Dendritic cell treated with granulocyte-macrophage colony-stimulating factor and Interleukin-4, amounts not matched to agents 40 ng/mL and 50 ng/mL, for 4 days (primary cell): ENCODE results near the gene COMMD1.
"Not testable (repeated sequence)": the region's sequence is repeated elsewhere in the genome, so short reads cannot be mapped to it uniquely, and the experiment has no call there.

ENCODE experiments used
- H3K27ac Mint-ChIP-seq: one replicate; pipeline ENCODE4 v1.8.0; 2022; ENCODE audit warnings: mild to moderate bottlenecking, mixed read lengths
- H3K27me3 Mint-ChIP-seq: one replicate; pipeline ENCODE4 v1.8.0; 2022; ENCODE audit warnings: mild to moderate bottlenecking, mixed read lengths
- H3K36me3 Mint-ChIP-seq: one replicate; pipeline ENCODE4 v1.8.0; 2022; ENCODE audit warnings: low read depth, mixed read lengths
- H3K4me1 Mint-ChIP-seq: one replicate; pipeline ENCODE4 v1.8.0; 2022; ENCODE audit warnings: low read depth, mixed read lengths
- H3K4me3 Mint-ChIP-seq: one replicate; pipeline ENCODE4 v1.8.0; 2022; ENCODE audit warnings: mild to moderate bottlenecking, moderate library complexity, mixed read lengths
- H3K9me3 Mint-ChIP-seq: one replicate; pipeline ENCODE4 v1.8.0; 2022; ENCODE audit warnings: mixed read lengths
- intact Hi-C: fragments of 100-400 bp; cut with micrococcal nuclease; formaldehyde crosslinking; loops from one replicate; pipeline ENCODE4 v1.15.0; 2022

The COMMD1 gene

DNA sequence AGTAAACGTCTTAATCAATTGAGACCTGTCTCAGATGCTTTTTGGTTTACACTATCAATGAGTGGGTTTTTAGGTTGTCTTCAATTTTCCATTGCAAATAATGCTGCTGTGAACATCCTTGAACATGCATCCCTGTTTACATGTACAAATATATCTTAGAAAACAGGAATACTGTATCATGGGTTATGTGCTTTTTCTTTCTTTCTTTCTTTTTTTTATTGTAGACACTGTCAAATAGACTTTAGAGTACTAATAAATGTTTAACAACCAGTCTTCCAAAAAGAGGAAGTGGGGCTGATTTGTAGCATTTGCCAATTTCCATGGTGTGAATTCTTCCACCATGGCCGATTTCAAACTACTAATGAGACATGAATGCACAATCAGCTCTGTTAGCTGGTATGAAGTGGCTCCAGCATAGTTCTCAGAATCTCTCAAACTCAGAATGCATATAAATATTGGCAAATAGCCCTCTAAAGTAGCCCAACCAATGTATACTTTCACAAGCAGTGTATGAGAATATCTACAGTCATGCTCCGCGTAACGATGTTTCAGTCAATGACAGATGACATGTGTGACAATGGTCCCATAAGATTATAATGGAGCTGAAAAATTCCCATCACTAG is 240.1 kb downstream of the COMMD1 start:
- H3K36me3 Mint-ChIP-seq = no peaks in the 10 kb centered on the region
- H3K4me3 Mint-ChIP-seq = no peak overlapping the region
- no peaks in the 10 kb centered on the region for H3K9me3 Mint-ChIP-seq
- H3K27me3 Mint-ChIP-seq = no peaks in the 10 kb centered on the region
- intact Hi-C loops = no loop called here
- H3K27ac Mint-ChIP-seq = no peak overlapping the region
- H3K4me1 Mint-ChIP-seq = peaks cover 11% of the 10 kb centered on the region

DNA sequence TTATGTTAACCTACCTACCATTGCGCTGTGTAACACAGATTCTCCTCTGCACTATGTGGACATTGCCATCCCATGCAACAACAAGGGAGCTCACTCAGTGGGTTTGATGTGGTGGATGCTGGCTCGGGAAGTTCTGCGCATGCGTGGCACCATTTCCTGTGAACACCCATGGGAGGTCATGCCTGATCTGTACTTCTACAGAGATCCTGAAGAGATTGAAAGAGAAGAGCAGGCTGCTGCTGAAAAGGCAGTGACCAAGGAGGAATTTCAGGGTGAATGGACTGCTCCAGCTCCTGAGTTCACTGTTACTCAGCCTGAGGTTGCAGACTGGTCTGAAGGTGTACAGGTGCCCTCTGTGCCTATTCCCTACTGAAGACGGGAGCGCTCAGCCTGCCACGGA is 241.3 kb downstream of the COMMD1 start:
- H3K36me3 Mint-ChIP-seq, intact Hi-C loops, H3K9me3 Mint-ChIP-seq, H3K27me3 Mint-ChIP-seq, H3K4me3 Mint-ChIP-seq, H3K27ac Mint-ChIP-seq: not testable (repeated sequence)
- H3K4me1 Mint-ChIP-seq = peaks cover 11% of the 10 kb centered on the region

DNA sequence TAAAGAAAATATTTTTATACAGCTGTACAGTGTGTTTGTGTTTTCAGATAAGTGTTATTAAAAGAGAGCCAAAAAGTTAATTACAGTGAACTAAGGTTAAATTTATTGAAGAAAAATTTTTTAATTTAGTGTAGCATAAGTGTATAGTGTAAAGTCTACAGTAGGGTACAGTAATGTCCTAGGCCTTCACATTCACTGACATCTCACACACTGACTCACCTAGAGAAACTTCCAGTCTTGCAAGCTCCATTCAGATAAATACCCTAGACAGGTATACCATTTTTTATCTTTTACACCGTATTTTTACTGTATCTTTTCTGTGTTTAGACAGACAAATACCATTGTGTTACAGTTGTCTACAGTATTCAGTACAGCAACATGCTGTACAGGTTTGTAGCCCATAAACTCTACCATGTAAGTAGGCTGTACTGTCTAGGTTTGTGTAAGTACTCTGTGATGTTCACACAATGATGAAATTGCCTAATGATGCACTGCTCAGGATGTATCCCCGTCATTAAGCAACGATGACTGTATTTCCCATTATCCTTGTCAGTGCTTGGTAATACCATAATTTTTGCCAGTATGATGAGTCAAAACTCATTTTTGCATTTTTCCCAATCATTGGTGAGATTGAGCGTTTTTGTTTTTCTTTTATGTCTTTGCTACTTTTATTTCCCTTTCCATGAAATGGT is 242.3 kb downstream of the COMMD1 start:
- Mint-ChIP-seq H3K36me3 (no peaks in the 10 kb centered on the region), H3K4me3 (no peak overlapping the region), H3K27me3 (no peaks in the 10 kb centered on the region), H3K9me3 (no peaks in the 10 kb centered on the region), H3K27ac (no peak overlapping the region), H3K4me1 (peaks cover 12% of the 10 kb centered on the region)
- intact Hi-C loops = no loop called here

DNA sequence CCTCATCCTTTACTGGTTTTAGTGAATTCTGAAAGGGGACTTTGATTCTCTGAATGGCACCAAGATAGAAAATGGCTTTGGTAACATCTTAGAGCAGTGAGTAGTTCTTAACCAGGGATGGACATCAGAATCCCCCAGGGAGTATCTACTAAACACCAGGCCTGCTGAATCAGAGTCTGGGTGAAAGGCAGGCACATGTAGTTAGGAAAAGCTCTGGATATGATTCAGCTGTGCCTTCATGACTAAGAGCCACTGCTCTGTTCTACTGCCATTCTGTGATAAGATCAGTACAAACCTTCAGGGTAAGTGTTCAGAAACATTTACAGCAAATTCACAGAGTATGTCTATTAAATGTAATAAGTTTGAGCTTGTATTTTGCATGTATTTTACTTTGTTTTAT is 244.2 kb downstream of the COMMD1 start:
- Mint-ChIP-seq H3K4me3 (no peak overlapping the region), H3K9me3 (no peaks in the 10 kb centered on the region), H3K27me3 (no peaks in the 10 kb centered on the region), H3K36me3 (no peaks in the 10 kb centered on the region), H3K4me1 (peaks cover 12% of the 10 kb centered on the region), H3K27ac (no peak overlapping the region)
- intact Hi-C loops = no loop called here

DNA sequence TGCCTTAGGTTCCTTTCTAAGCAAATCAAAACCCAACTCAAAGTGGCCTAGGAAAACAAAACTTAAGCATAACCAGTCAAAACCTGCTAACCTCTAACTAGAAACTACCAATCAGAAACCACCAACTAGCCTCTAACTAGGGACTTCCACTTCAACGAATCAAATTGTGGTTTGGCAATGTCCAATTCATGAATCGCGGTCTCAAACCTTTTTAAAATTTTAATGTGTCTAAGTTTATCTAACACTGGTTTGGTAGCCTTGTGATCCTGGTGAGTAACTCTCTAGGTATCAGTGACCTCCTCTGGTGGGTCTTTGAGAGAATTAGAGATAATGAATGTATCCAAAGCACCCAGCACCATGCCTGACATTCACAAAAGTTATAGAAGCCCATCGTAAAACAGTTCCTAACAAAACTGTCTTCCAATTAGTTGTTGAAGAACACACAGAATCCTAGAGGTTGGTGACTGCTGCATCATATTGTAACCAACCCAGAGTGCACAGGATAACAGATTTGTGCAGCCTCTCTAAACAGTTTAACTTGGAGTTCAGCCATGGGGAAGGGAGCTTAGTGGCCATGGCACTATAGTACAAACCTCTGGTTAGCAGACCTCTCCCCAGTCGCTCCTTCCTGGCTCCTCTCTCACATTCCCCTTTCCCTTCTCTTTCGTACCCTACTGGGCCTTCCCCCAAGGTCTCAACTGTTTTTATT is 245.3 kb downstream of the COMMD1 start:
- H3K27me3 Mint-ChIP-seq = no peaks in the 10 kb centered on the region
- peaks cover 5% of the 10 kb centered on the region for H3K4me1 Mint-ChIP-seq
- intact Hi-C loops = no loop called here
- no peaks in the 10 kb centered on the region for H3K36me3 Mint-ChIP-seq
- H3K9me3 Mint-ChIP-seq = no peaks in the 10 kb centered on the region
- H3K4me3 Mint-ChIP-seq = no peak overlapping the region
- H3K27ac Mint-ChIP-seq = no peak overlapping the region

DNA sequence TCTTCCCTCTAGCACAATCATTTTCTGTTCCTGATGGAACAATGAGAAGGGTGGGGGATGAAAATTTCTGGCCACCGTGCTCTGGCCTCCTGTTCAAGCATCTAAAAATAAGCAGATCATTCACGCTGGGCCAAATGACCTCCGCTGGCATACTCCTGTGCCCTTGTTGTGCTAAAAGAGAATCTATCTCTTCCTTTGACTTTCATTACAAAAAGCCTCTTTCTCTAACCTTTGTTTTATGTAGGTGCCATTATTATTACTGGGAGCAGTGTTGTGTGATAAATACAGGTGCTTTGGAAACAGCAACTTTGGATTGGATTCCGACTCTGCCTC is 245.8 kb downstream of the COMMD1 start:
- Mint-ChIP-seq H3K27ac (no peak overlapping the region), H3K9me3 (no peaks in the 10 kb centered on the region), H3K27me3 (no peaks in the 10 kb centered on the region), H3K4me1 (peaks cover 5% of the 10 kb centered on the region), H3K36me3 (no peaks in the 10 kb centered on the region), H3K4me3 (no peak overlapping the region)
- intact Hi-C loops = no loop called here

DNA sequence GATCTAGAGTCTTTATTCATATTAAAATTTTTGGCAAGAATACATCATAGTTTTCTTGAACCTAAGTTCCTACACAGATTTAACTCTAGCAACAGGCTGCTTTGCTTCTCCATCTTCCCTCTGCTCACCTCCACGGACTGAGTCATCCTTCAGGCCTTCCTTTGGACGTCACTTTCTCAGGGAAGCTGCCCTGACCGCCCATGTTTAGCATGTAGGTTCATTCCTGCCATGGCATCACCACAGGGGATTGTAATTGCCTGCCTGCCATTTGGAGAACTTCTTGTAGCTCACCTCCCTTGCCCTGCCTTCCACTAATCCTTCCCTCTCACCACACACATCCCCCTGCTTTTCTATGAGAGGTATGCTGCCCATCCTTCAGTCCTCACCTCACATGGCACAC is 246.5 kb downstream of the COMMD1 start:
- Mint-ChIP-seq H3K27ac (no peak overlapping the region), H3K4me1 (peaks cover 5% of the 10 kb centered on the region), H3K9me3 (no peaks in the 10 kb centered on the region), H3K27me3 (no peaks in the 10 kb centered on the region), H3K4me3 (no peak overlapping the region), H3K36me3 (no peaks in the 10 kb centered on the region)
- intact Hi-C loops = no loop called here

DNA sequence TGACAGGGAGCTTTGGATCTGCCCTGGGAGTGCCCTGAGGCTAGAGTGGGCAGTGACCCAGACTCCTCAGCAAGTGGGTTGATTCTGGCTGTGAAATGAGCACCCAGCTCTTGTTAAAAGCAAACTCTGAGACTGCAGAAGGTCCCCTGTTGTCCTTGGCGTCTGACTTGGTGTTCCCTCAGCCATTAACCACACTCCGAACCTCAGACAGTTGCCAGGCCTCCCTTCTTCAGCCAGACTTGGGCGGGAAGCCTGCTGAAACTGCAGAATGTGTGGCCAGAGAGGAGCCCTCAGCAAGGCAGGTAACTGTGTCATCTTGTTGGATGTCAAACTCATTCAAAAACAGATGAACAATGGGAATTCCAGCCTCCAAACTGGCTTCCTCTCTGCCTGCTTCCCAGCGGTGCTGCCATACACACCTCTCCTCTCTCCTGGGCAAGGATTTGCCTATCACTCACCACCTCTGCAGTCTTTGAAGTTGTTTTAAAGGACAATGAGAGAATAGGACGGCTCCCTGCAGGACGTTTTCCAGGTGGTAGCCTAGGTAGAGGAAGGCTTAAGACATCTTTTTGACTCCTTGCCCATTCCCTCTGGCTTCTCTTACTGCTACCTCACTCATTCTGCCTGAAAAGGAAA is 251.5 kb downstream of the COMMD1 start:
- no peaks in the 10 kb centered on the region for H3K27me3 Mint-ChIP-seq
- H3K36me3 Mint-ChIP-seq = no peaks in the 10 kb centered on the region
- intact Hi-C loops = no loop called here
- H3K4me1 Mint-ChIP-seq = peaks cover 14% of the 10 kb centered on the region
- no peak overlapping the region for H3K27ac Mint-ChIP-seq
- no peak overlapping the region for H3K4me3 Mint-ChIP-seq
- no peaks in the 10 kb centered on the region for H3K9me3 Mint-ChIP-seq

DNA sequence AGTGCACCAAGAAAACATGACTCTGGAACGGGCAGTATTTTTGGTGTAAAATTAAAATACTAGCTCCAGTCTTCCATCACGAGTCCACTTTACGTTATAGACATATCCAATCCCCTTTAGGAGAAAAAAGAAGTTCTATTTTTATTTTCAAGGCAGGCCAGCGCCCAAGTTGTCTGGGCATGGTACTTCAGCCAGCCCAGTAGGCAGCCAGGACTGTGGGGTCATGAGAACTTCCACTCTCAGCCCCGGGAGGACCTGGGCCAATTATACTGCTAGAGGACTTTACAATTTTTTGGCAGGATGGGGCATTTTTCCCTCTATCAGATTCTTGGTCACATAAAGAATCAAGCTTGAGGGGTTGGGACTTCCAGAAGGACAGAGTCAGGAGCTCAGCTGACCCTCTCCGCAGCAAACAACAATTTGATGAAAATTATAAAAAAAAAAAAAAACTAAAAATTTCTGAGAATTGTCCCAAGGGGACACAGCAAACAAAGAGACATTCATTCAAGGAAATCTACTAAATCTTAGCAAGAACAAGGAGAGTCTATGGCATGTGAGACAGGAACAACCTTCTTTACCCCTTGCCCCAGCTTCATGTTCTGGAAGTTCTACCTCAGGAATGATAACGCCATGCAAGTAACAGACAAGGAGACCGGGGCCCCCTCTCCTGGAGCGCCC is 253.1 kb downstream of the COMMD1 start:
- intact Hi-C loops = no loop called here
- Mint-ChIP-seq H3K27me3 (no peaks in the 10 kb centered on the region), H3K4me3 (no peak overlapping the region), H3K4me1 (peaks cover 10% of the 10 kb centered on the region), H3K9me3 (no peaks in the 10 kb centered on the region), H3K27ac (no peak overlapping the region), H3K36me3 (no peaks in the 10 kb centered on the region)

DNA sequence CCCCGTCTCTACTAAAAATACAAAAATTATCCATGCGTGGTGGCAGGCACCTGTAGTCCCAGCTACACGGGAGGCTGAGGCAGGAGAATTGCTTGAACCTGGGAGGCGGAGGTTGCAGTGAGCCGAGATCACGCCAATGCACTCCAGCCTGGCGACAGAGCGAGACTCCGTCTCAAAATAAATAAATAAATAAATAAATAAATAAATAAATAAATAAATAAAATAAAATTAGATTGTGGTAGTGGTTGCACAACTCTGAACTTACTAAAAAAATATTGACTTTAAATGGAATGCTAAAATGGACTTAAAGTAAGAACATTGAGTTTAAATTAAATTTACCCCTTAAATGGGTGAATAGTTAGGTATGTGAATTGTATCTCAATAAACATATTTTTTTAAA is 255.2 kb downstream of the COMMD1 start:
- intact Hi-C loops, H3K27ac Mint-ChIP-seq, H3K4me1 Mint-ChIP-seq, H3K9me3 Mint-ChIP-seq, H3K4me3 Mint-ChIP-seq, H3K36me3 Mint-ChIP-seq, H3K27me3 Mint-ChIP-seq: not testable (repeated sequence)

DNA sequence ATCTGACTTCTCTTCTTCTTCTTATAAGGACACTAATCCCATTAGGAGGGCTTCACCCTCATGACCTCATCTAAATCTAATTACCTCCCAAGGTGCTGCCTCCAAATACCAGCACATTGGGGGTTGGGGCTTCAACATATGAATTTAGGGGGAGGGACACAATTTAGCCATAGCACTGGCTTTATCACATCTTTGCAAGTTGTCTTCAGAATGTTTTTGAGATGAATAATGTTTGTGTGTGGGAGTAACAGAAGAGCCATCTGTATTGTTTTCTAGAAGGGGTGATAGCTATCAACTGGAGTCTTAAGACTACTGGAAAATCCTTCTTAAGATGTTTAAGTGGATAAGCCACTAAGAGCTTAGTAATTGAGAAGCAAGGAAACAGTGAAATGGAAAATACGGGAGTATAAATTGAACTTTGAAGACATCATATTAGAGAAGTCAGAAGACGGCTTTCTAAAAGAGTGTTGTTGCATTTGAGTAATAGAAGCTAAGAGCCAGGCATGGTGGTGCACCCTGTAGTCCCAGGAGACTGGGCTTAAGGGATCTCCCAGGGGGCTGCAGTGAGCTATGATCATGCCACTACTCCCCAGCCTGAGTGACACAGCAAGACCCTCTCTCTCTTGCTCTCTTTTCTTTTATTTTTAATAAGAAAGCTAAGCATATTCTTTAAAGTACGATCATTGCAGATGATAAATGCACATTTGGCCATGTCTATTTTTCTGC is 257.8 kb downstream of the COMMD1 start:
- Mint-ChIP-seq H3K27ac (no peak overlapping the region), H3K9me3 (no peaks in the 10 kb centered on the region)

DNA sequence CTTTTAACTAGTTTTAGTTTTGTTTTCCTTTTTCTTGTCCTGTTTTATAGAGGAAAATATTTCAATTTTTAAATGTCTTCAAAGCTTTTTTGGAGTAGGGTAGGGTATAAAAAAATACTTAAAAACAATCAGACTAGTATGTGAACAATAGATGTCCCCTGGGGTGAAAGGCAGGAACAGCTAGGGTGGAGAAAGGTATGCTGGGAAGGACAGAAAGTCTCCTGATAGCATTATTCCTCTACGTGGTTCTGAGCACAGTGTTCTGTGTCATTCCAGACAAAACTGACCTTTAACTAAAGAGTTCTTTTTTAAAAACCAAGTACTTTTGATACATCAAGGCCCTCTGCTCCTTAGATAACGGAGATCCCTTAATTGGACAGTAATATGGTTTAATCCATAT is 258.4 kb downstream of the COMMD1 start:
- Mint-ChIP-seq H3K27ac (no peak overlapping the region), H3K4me3 (no peak overlapping the region), H3K27me3 (no peaks in the 10 kb centered on the region), H3K36me3 (no peaks in the 10 kb centered on the region), H3K9me3 (no peaks in the 10 kb centered on the region), H3K4me1 (peaks cover 10% of the 10 kb centered on the region)
- intact Hi-C loops = no loop called here

More for the DNA sequence above, 257.8 kb downstream of the COMMD1 start:
- no peak overlapping the region for H3K4me3 Mint-ChIP-seq
- H3K36me3 Mint-ChIP-seq = no peaks in the 10 kb centered on the region
- no peaks in the 10 kb centered on the region for H3K27me3 Mint-ChIP-seq
- peaks cover 10% of the 10 kb centered on the region for H3K4me1 Mint-ChIP-seq
- intact Hi-C loops = no loop called here

DNA sequence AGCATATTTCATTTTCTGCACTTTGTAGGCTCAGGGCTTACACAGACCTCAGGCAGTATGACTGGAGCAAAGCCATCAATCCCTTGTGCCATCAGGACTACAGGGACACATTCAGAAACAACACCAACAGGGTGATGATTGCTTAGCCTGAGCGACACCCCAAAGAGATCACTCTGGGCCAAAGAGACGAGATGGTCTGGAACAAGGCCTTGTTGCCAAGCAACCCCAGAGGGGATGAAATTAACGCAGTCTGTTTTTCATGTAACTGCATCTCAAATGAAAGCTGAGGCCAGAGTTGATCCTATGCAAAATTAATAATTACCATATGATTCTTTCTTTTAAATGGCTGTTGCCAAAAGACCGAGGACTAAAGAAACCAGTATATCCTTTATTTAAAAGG is 270.3 kb downstream of the COMMD1 start:
- H3K27me3 Mint-ChIP-seq = no peaks in the 10 kb centered on the region
- no peaks in the 10 kb centered on the region for H3K9me3 Mint-ChIP-seq
- no peak overlapping the region for H3K4me3 Mint-ChIP-seq
- no peak overlapping the region for H3K27ac Mint-ChIP-seq
- peaks cover 5% of the 10 kb centered on the region for H3K4me1 Mint-ChIP-seq
- no peaks in the 10 kb centered on the region for H3K36me3 Mint-ChIP-seq
- intact Hi-C loops = no loop called here
